Gastroesophageal sphincter (tissue), 4 donors: Measurements from ENCODE around the gene FHIT. TPM values are rescaled to one million over a fixed set of nuclear protein-coding genes. Genes with fewer than 3 reads are reported as not detected.

Experiments
- ATAC-seq: fragments of 150-250 bp; one replicate; pipeline ENCODE4 v1.9.1; 2016; ENCODE audit warnings: mild to moderate bottlenecking, moderate library complexity
- H3K27ac ChIP-seq, 4 donors: fragments of 200-600 bp; sonication (generic) in 3 of 4; 1 replicate in 3 of 4; 2 replicates in 1 of 4; pipeline ENCODE4 v1.5.1; 2016 to 2019
- H3K27me3 ChIP-seq: fragments of 200-600 bp; sonication (generic); one replicate; pipeline ENCODE4 v1.5.1; 2019
- H3K36me3 ChIP-seq, 2 donors: fragments of 200-600 bp; sonication (generic); one replicate each; pipeline ENCODE4 v1.5.1; 2019; ENCODE audit warnings: control low read depth in 1 of 2
- H3K4me1 ChIP-seq, 3 donors: fragments of 200-600 bp; sonication (generic); 1 replicate in 2 of 3; 2 replicates in 1 of 3; pipeline ENCODE4 v1.5.1; 2016 to 2019; ENCODE audit warnings: control low read depth in 2 of 3
- H3K4me3 ChIP-seq, 2 donors: fragments of 200-600 bp; sonication (generic); one replicate each; pipeline ENCODE4 v1.5.1; 2019; ENCODE audit warnings: mild to moderate bottlenecking in 1 of 2, moderate library complexity in 1 of 2
- H3K9me3 ChIP-seq, 3 donors: fragments of 200-600 bp; sonication (generic); one replicate each; pipeline ENCODE4 v1.5.1; 2017 to 2019; ENCODE audit warnings: control low read depth in 2 of 3
- CTCF ChIP-seq, 4 experiments: fragments of 200-600 bp in 2 of 4; fragments of 450-650 bp in 2 of 4; sonication (generic) in 1 of 4; IDR thresholded peaks; one replicate each; pipeline ENCODE4 v1.5.1; 2017 to 2019; ENCODE audit warnings: antibody characterized with exemption in 4 of 4, mild to moderate bottlenecking in 2 of 4, moderate library complexity in 2 of 4
- EP300 ChIP-seq: sonication (generic); formaldehyde crosslinking; IDR thresholded peaks from one replicate; pipeline ENCODE4 v1.6.1; 2017; ENCODE audit warnings: antibody characterized with exemption, mild to moderate bottlenecking
- POLR2A ChIP-seq, 2 donors: fragments of 450-650 bp; IDR thresholded peaks; one replicate each; pipeline ENCODE4 v1.6.1; 2017; ENCODE audit warnings: antibody characterized with exemption in 2 of 2, mild to moderate bottlenecking in 2 of 2, moderate library complexity in 1 of 2
- POLR2AphosphoS5 ChIP-seq: sonication (generic); formaldehyde crosslinking; IDR thresholded peaks from one replicate; pipeline ENCODE4 v1.6.1; 2017; ENCODE audit warnings: antibody characterized with exemption
- WGBS, 2 donors: methylation state at CpG; one replicate each; pipeline ENCODE4 v1.1.5; 2018; ENCODE audit warnings: low coverage in 1 of 2; 5-methylcytosine and 5-hydroxymethylcytosine counted together
- total RNA-seq, 4 donors: library from RNA; depleted of rRNA; stranded (reverse); fragments of >200 nt; gene quantifications; one replicate each; pipeline ENCODE4 v1.1.0, GENCODE V29; 2016

FHIT gene
- total RNA-seq, 4 donors from 2014 or later = 1.4 to 7.3 (median 3.9) TPM

GRCh38 chr3:60669636-60670035 lies 581.6 kb downstream of the FHIT start:
- Histone ChIP-seq H3K4me1 (no peaks in the 10 kb centered on the region), H3K27ac (no peak overlapping the region), H3K27me3 (no peaks in the 10 kb centered on the region), H3K9me3 (peaks cover 0 to 4% (median 0%) of the 10 kb centered on the region in 3 donors), H3K4me3 (no peak overlapping the region), H3K36me3 (no peaks in the 10 kb centered on the region)
- TF ChIP-seq EP300 (no peak), CTCF (IDR thresholded peaks at IDR 0.05) (no peak), POLR2A (IDR thresholded peaks at IDR 0.05) (no peak), POLR2AphosphoS5 (no peak)
- ATAC-seq = no peak
- 75 to 100% methylated on average over 1 of the region's 1 CpG for WGBS, 2 donors

GRCh38 chr3:60660026-60660425 lies 591.2 kb downstream of the FHIT start:
- H3K36me3 ChIP-seq = no peaks in the 10 kb centered on the region
- H3K4me3 ChIP-seq = no peak overlapping the region
- TF ChIP-seq POLR2AphosphoS5 (no peak), EP300 (no peak), CTCF (IDR thresholded peaks at IDR 0.05) (no peak), POLR2A (IDR thresholded peaks at IDR 0.05) (no peak)
- H3K9me3 ChIP-seq = peaks cover 0 to 17% (median 0%) of the 10 kb centered on the region in 3 donors
- no peaks in the 10 kb centered on the region for H3K4me1 ChIP-seq
- no peak for ATAC-seq
- WGBS, 2 donors = 74 to 100% methylated on average over 1 to 2 of the region's 2 CpGs
- H3K27me3 ChIP-seq = no peaks in the 10 kb centered on the region
- H3K27ac ChIP-seq = no peak overlapping the region

GRCh38 chr3:60659098-60659497 lies 592.2 kb downstream of the FHIT start:
- H3K27me3 ChIP-seq = no peaks in the 10 kb centered on the region
- TF ChIP-seq POLR2AphosphoS5 (no peak), EP300 (no peak), POLR2A (IDR thresholded peaks at IDR 0.05) (no peak), CTCF (IDR thresholded peaks at IDR 0.05) (no peak)
- H3K4me3 ChIP-seq = no peak overlapping the region
- 71 to 100% methylated on average over 1 of the region's 1 CpG for WGBS, 2 donors
- H3K9me3 ChIP-seq = peaks cover 0 to 17% (median 0%) of the 10 kb centered on the region in 3 donors
- ATAC-seq = no peak
- no peak overlapping the region for H3K27ac ChIP-seq
- H3K36me3 ChIP-seq = no peaks in the 10 kb centered on the region
- no peaks in the 10 kb centered on the region for H3K4me1 ChIP-seq

GRCh38 chr3:60657972-60658371 lies 593.3 kb downstream of the FHIT start:
- Histone ChIP-seq H3K4me1 (no peaks in the 10 kb centered on the region), H3K27me3 (no peaks in the 10 kb centered on the region), H3K27ac (no peak overlapping the region), H3K9me3 (peaks cover 0 to 17% (median 0%) of the 10 kb centered on the region in 3 donors), H3K36me3 (no peaks in the 10 kb centered on the region), H3K4me3 (no peak overlapping the region)
- no peak for ATAC-seq
- WGBS, 2 donors = 81 to 89% methylated on average over 2 of the region's 2 CpGs
- TF ChIP-seq POLR2A (IDR thresholded peaks at IDR 0.05) = no peak
- TF ChIP-seq POLR2AphosphoS5 = no peak
- TF ChIP-seq CTCF (IDR thresholded peaks at IDR 0.05) = no peak
- no peak for TF ChIP-seq EP300

GRCh38 chr3:60652829-60653228 lies 598.4 kb downstream of the FHIT start:
- no peak for ATAC-seq
- H3K27me3 ChIP-seq = no peaks in the 10 kb centered on the region
- no peak for TF ChIP-seq POLR2A (IDR thresholded peaks at IDR 0.05)
- no peak for TF ChIP-seq EP300
- no peak for TF ChIP-seq CTCF (IDR thresholded peaks at IDR 0.05)
- TF ChIP-seq POLR2AphosphoS5 = no peak
- H3K9me3 ChIP-seq = no peaks in the 10 kb centered on the region
- WGBS, 2 donors = 83 to 100% methylated on average over 1 to 2 of the region's 2 CpGs
- H3K36me3 ChIP-seq = no peaks in the 10 kb centered on the region
- no peak overlapping the region for H3K27ac ChIP-seq
- no peak overlapping the region for H3K4me3 ChIP-seq
- H3K4me1 ChIP-seq = no peaks in the 10 kb centered on the region
